HG03025 (cell line): ENCODE data around the gene OPALIN.

Source experiments
- ATAC-seq: cut with Tn5 transposase; IDR thresholded peaks from one replicate; pipeline ENCODE4 v1.9.1; 2021; ENCODE audit warnings: mild to moderate bottlenecking, moderate library complexity; ENCODE audit not compliant: unreplicated experiment, low FRiP score

The OPALIN gene

DNA sequence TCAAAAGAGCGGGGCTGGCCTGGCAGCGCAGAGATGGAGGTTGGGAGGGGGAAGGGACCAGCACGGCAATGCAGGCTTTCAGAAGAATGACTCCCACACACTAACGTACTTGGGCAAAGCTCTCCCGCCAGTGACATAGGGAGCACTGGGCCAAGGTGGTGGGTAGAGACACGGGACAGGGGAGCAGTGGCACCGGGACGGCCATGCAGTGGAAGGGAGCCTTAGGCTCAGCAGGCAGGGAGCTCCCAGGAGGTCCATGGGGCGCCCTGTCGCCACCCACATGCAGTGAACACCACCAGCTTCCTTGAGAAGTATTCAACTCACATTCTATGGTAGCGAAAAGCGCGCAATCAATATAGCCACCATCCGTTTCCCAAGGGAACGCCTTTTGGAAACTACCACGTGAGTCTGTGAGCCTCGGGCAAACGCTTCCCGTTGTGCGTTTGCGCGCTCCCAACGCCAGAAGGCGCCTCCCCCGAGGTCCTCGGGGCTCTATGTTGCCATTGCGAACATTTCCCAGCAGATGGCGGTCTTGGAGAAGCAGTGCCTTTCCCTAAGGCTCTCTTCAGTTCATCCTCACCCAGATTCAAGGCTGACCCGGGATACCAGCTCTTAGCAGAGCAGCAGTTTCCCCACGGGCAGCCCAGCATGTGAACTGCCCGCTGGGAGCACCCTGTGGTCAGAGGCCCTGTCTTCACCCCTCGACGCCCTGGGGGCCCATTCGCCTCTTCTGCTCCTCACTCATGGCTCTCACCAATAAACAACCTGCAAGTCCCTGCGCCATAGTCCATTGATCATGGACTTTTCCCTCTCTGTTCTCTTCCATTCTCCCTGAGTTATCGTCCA, 16.4 kb upstream of the OPALIN start:
- peak; percentile 58 for ATAC-seq

DNA sequence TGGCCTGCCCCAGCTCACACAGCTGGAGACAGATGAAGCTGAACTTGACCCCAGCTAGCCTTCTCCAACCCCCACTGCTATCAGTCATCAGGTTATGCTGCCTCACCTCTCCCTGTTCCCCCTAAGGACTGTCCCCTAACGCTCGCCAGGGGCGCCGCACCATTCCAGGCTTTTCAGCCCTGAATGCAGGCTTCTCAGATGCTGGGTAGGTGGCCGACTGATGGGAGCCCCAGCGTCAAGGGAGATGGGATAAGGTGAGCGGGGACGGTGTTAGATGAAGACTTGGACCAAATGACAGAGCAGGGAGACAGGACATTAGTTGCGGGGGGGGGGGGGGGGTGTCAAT, 15.8 kb upstream of the OPALIN start:
- ATAC-seq = no peak

GRCh38 chr10:96374004-96374403, 15.2 kb upstream of the OPALIN start:
- ATAC-seq = no peak

DNA sequence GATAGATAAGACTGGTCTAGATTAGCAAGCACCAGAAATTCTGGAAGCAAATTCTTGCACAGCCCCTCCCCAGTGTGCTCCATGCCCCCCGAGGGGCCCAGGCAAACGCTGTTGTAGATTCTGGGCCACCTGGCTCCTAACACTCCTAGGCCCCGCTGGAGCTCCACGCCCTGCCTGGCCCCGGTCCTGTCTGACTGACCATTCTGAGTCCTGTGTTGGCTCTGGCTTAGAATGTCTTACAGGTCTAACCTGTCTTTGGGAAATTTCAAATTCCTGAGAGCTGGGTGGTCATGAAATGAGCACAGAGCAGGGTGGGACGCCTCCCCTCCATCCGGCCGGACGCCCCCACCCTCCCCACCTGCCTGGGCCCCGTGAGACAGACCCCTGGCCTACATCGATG, 12.6 kb upstream of the OPALIN start:
- no peak for ATAC-seq

GRCh38 chr10:96370584-96371157, 11.9 kb upstream of the OPALIN start:
- no peak for ATAC-seq

DNA sequence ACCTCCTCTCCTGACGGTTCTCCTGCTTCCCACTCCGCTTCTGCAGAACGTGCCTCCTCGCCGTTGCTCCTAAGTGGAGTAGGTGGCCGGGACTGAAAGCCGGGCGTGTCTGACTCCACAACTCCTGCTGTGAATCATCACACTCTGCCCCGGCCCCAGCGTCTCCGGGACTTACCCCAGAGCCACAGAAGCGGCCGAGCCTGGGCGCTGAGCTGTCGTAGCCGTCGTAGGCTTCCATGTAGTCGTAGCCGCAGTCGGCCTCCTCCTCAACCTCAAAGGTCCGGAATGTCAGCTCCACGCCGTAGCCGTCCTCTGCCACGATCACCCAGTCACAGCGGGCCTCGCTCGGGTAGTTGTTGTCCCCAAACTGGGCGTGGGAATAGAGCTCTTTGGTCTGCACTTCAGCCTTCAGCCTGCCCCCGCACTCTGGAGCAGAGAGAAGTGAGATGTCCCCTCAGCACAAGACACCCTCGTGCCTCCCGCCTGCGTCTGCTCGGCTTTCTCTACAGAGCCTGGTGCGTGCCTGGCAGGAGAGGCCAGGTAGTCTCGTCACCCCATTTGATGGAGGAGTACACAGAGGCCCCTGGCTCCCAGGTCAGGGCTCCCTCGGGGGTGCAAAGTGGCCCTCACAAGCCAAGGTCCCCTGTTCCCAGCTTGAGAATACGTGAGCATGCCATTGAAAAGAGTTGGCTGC, 11.2 kb upstream of the OPALIN start:
- no peak for ATAC-seq

DNA sequence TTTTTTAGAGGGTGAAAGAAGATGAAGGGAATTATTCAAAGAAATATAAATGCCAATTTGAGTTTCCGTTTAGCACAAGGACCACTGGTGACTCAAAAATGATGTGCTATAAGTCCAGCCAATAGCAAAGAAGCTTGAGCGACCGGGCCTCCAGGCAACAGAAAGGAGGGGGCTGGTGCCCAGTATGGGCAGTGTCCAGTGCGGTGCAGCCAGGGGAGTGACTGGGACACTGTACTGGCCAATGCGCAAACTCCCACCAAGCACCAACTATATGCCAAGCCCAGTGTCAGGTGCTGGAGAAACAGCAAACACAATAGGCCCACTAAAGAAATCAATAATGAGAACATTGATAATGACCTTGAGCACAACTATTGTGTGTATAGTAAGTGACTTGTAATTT, 10.2 kb upstream of the OPALIN start:
- ATAC-seq = no peak

DNA sequence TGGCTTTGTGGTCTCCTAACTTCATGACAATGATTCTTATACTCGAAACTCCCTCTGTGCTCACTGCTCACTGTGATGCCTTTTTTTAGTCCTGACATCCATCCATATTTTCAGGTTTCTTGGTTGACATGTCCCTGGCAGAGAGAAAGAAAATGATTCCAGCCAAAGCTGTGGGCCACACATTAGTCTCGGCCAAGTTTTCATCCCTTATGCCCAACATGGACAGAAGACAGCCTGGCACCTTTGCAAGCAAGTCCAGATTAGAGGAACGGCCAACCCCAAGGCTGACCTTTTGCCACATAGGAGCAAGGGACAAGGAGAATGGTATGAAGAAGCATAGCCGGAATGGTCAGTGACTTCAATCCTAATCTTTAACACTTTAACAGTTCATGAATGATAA, 8.7 kb upstream of the OPALIN start:
- ATAC-seq = no peak

GRCh38 chr10:96366508-96366907, 7.7 kb upstream of the OPALIN start:
- no peak for ATAC-seq

GRCh38 chr10:96365571-96365970, 6.8 kb upstream of the OPALIN start:
- no peak for ATAC-seq

- no peak for ATAC-seq
These were observed 2.0 kb upstream of the OPALIN start for GRCh38 chr10:96360766-96361165.

DNA sequence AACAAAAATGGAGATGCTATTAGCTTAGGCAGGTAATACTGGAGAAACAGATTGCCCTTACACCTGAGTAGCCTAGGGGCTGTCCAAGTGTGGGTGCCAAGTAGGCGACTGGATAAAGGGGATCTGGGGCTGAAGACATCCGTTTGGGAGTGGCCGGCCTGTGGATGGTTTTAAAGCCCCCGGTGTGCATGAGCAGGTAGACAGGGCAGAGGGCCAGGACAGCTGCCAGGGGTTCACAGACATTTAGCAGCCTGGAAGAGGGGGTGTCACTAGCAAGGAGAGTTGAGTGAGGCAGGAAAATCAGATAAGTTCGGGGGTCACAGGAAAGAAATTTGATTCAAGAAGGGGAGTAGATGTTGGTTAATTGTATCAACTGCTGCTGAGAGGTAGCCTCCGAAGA, 1.5 kb upstream of the OPALIN start:
- ATAC-seq = no peak

DNA sequence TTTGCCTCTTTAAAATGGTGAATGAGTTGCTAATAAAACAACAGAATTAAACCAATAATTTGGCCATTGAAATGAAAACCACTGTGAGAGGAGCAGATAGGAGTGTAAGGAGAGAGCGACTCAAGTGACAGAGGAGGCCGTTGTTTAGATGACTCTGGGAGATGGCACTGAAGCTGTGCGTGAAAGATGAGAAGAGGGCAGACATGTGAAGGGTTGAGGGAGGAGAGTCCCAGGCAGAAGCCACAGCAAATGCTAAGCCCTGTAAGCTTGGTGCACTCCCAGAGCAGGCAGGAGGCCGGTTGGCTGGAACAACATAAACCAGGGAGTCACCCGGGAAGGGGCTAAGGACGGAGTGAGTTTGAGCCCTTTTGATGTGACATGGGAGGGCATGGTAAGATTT, 814 bp upstream of the OPALIN start:
- ATAC-seq = no peak

GRCh38 chr10:96357038-96357620, 1.7 kb downstream of the OPALIN start:
- no peak for ATAC-seq

DNA sequence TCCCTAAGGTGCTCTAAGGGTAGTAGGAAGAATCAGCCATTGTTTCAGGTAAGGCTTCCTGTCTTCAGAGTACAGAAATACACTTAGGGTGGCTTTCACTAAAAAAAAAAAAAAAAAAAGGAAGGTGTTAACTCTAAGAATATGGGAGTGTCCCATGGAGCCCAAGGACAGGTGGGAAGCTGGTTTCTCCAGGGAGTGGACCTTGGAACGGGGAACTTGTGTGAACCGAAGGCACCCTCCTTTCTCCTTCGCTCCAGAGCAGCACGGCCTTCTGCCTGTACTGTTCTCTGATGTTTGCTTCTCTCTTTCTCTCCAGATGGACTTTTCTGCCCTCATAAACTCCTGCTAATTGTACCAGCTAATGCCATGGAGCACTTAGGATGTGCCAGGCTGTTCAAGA, 6.2 kb downstream of the OPALIN start:
- no peak for ATAC-seq

- no peak for ATAC-seq
These were observed 6.8 kb downstream of the OPALIN start for GRCh38 chr10:96352027-96352426.

DNA sequence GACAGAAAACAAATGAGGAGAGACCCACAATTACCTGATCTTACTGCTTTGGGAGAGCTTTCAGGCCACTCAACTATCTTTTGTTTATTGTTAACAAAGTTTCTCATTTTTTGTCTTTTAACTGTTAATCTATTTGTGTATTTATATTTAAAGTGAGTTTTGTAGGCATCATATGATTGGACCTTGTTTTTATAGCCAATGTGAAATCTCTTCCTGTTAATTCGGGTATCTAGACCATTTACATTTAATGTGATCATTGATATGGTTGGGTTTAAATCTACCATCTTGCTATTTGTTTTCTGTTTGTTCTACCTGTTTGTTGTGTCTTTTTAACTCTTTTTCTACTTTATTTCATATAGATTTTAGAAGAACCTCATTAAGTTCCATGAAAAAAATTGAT, 12.5 kb downstream of the OPALIN start:
- no peak for ATAC-seq

DNA sequence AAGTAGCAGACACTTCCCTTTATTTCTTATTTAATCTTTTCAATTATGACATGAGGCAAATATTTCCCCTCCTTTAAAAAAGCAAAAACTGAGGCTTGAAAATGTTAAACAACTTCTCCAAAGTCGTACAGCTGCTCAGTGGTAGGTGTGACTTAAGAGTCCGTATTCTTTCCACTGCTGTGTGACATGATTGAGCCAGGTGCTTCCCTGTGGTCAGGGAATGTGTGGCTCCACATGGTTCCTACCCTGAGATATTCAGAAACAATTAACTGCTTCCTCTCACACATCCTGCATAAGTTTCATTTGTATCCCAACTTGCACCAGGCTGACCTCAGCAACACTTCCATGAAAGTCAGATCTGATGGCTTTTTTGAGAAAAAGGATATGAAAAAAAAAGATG, 13.6 kb downstream of the OPALIN start:
- no peak for ATAC-seq

DNA sequence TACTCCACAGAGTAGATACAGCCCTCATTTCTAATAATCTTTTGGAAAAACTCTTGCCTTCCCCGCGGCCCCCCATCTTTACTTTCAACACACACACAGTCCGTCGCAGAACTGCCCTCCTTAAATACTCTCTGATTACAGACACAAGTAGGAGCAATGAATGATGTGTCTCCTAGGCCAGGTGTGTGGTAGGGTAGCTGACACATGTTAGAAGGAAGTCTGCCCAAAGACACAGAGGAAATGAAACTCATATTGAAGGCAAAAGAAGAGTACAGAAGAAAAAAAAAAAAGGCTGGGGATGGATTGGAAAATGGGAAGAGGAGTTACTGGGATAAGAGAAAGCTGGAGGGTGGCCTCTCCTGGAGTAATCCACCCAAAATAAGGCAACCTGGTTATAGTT, 14.6 kb downstream of the OPALIN start:
- no peak for ATAC-seq

- no peak for ATAC-seq
These were observed 16.4 kb downstream of the OPALIN start for GRCh38 chr10:96342402-96342801.
